GM18907 (cell line): ENCODE results near the gene KCNJ6.
A peak's percentile ranks its signal among the peaks of the same experiment; 100 is the strongest.
"Not testable (repeated sequence)": the region's sequence is repeated elsewhere in the genome, so short reads cannot be mapped to it uniquely, and the experiment has no call there.

Source experiments
- ATAC-seq: cut with Tn5 transposase; IDR thresholded peaks from one replicate; pipeline ENCODE4 v1.9.1; 2021; ENCODE audit warnings: mild to moderate bottlenecking, moderate library complexity; ENCODE audit not compliant: unreplicated experiment

Gene KCNJ6

GRCh38 chr21:37582590-37582989 lies 333.7 kb downstream of the KCNJ6 start:
- no peak for ATAC-seq

GRCh38 chr21:37580666-37581065 lies 335.6 kb downstream of the KCNJ6 start:
- ATAC-seq = no peak

GRCh38 chr21:37579356-37579755 lies 336.9 kb downstream of the KCNJ6 start:
- ATAC-seq = no peak

- ATAC-seq = no peak
These were observed 337.7 kb downstream of the KCNJ6 start for GRCh38 chr21:37578471-37579126.

DNA sequence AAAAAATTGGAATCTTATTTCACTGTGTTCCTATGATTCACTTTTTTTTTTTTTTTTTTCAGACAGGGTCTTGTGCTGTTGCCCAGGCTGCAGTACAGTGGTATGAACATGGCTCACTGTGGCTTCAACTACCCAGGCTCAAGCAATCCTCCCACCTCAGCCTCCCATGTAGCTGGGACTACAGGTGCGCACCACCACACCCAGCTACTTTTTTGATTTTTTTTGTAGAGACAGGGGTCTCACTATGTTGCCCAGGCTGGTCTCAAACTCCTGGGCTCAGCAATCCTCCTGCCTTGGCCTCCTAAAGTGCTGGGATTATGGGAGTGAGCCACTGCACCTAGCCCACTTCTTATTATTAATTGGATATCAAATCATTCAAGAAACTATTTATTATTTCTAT lies 339.3 kb downstream of the KCNJ6 start:
- ATAC-seq = not testable (repeated sequence)

DNA sequence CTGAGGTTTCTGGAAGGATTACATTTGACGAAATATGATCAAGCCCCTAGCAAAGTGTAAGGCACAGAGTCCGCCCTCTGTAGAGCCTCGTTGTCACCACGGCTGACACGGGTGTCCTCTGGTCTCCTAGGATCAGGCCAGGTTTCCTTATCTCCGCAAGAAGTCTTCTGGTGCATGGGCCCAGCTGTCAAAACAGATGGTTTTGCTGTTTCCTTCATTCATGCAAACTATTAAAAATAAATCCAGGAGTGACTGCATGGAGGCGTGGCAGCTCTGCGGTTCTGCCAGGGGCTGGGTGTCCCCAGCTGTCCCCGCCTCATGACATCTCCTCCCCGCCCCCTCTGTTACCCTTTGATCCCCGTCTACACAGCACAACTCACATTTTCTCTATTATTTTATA lies 340.7 kb downstream of the KCNJ6 start:
- no peak for ATAC-seq

GRCh38 chr21:37574751-37575150 lies 341.5 kb downstream of the KCNJ6 start:
- no peak for ATAC-seq

GRCh38 chr21:37574316-37574715 lies 341.9 kb downstream of the KCNJ6 start:
- no peak for ATAC-seq

DNA sequence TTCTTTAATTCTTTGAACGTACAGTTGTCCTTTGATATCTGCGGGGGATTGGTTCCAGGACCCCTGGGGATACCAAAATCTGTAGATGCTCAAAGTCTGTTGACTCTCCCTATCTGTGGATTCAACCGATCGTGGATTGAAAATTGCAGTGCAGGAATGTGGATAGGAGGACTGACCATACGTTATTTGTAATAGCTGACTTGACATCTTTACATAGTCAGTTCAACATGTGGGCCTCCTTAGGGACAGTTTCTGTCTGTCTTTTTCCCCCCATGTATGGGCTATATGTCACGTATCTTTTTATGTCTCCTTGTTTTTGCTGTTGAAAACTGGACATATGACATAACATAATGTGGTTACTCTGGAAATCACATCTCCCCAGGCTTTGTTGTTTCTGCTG lies 344.8 kb downstream of the KCNJ6 start:
- no peak for ATAC-seq

DNA sequence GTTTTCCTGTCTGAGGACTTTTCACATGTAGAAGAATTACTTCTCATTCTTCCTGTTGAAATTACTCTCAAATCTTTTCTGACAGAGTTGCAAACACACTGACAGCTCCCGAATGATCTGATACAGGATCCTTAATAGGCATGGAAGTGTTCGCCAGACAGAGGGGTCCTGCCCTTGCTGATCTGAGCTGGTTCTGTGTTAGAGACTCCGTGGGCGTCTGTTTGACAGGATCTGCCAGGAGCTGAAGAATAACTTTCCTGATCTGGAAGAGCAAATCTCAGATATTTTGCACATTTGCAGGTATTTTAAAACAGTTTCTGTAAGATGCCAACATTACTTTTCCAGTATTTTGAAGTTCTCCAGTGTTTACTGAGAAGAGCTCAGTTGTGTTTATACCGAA lies 347.3 kb downstream of the KCNJ6 start:
- no peak for ATAC-seq

GRCh38 chr21:37568415-37568814 lies 347.8 kb downstream of the KCNJ6 start:
- no peak for ATAC-seq

- ATAC-seq = no peak
These were observed 349.3 kb downstream of the KCNJ6 start for GRCh38 chr21:37566790-37567615.

- no peak for ATAC-seq
These were observed 350.6 kb downstream of the KCNJ6 start for GRCh38 chr21:37565530-37566223.

DNA sequence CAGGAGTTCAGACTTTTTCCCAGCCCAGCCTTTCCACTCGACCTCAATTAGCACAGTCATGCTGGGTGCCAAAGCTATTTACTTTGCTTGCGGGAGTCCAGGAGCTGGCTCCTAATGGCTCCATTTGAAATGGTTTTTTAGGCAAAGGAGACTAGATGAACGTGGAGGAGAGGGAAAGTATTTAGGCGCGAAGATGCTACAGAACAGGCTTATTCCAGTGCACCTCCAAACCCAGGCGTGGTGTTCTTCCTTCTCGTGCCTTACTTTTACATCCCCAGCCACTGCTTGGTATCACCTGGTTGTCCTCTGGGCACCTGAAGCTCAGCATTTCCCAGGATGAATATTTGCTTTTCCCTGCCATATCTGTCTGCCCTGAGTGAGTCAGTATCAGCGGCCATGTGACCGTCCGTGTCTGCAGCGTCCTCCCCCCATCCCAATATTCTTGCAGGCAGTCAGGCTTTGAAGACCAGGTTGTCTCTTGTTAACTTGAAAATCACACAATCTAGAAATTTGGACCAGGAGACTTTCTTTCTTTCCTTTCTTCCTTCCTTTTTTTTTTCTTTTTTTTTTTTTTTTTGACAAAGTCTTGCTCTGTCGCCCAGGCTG lies 351.2 kb downstream of the KCNJ6 start:
- ATAC-seq = no peak

GRCh38 chr21:37564341-37564923 lies 351.8 kb downstream of the KCNJ6 start:
- ATAC-seq = peak; percentile 56

GRCh38 chr21:37563641-37564340 lies 352.5 kb downstream of the KCNJ6 start:
- ATAC-seq = peak; percentile 91

DNA sequence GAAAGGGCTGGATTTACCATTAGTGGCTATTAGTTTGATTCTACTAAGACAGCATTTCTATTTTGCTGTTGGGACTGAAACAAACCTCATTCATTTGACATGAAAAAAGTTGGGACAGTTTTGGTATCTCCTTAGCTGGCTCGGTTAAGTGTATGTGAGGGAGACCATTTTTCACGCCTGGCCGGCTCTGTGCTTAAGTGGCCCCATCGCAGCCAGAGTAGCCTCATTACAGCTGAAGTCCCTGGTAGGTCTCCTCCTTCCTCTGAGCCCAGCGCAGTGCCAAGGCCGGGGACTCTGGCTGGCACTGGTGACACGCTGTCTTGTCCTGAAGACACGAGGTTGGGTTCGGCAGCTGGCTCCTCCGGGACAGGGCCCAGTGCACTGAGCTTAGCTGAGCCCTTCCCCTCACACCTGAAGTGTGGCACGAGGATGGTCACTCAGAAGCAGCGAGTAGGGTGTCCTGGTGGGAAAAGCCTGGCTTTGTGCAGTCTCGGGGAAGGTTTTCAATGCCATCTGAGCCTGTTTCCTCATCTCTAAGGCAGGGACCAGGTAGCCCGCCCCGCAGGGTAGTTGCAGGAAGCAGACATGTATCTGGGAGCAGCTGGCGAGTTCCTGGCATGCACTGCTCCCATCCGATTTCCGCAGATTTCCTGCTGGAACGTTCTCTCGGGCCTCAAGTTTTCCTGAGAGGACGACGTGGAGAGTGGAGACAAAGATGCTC lies 353.2 kb downstream of the KCNJ6 start:
- ATAC-seq = peak; percentile 16

DNA sequence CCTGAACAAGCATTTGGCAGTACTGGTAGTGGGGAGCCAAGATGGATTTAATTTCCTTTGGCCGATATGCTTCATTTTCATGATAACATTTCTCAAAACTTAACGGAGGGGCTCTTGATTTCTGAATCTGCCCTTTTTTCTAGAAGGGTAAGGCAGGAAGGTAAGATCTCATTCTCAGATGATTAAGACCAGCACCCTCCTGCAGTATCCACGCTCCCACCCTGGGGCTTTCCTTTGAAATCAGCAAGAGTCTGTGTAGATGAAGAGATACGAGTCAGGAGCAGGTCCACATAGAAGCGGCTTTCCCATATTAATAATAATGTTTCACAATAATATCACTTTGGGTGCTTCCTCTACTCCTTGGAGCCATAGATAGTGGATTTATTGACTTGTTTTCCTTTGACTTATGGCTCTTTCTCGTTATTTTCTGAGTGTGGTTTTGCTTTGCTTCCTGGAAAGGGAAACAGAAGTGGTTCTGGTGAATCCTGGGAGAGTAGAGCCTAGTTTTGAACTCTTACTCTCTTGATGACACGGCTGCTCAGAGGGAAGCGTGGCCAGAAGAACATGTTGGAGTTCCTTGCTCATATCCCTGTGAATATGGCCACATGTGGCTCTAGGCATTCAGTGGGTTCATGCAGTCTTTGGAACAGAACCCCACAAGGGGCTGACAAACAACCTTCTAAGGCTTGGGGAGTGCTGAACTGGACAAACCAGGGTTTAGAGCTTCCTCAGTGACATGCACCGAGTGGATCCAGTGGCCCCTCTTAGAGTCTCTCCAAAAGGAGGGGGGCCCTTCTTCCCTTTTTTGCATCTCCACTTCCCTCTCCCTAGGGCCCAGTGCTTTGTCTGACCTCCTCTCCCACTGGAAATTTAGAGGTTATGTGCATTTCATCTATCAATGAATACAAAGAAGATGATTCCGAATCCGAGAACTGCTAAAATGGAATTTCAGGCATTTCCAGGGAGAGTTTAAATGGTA lies 354.0 kb downstream of the KCNJ6 start:
- no peak for ATAC-seq

- ATAC-seq = no peak
These were observed 354.8 kb downstream of the KCNJ6 start for GRCh38 chr21:37561506-37561905.
